CD8-positive, alpha-beta memory T cell (primary cell): ENCODE results near the gene DESI2. TPM values are rescaled to one million over a fixed set of nuclear protein-coding genes. Genes with fewer than 3 reads are reported as not detected.

Experiments used
- CTCF ChIA-PET: fragments of 350-600 bp; sonication (Branson Sonifier 250); formaldehyde crosslinking; loops from one replicate; lab custom pipeline; 2021; ENCODE audit warnings: antibody characterized with exemption; lab: Charles Lee
- POLR2A ChIA-PET: fragments of 350-600 bp; sonication (Branson Sonifier 250); formaldehyde crosslinking; loops from one replicate; lab custom pipeline; 2021; ENCODE audit warnings: antibody characterized with exemption; lab: Charles Lee
- DNase-seq, 5 donors: peaks; one replicate each; pipeline versions ENCODE4 v3.0.0 to v3.0.0-alpha.2; 2020 to 2022; ENCODE audit warnings: mixed read lengths in 1 of 5
- H3K27ac ChIP-seq: one replicate; pipeline ENCODE4 v1.7.0; 2013; ENCODE audit warnings: low read depth, mild to moderate bottlenecking, low read length, moderate library complexity
- H3K27me3 ChIP-seq: 2 replicates; pipeline ENCODE4 v1.7.0; 2013; ENCODE audit warnings: low read length, mild to moderate bottlenecking; ENCODE audit not compliant: insufficient read depth, poor library complexity, severe bottlenecking
- H3K36me3 ChIP-seq: 2 replicates; pipeline ENCODE4 v1.7.0; 2013; ENCODE audit warnings: mild to moderate bottlenecking, low read length, moderate library complexity; ENCODE audit not compliant: insufficient read depth
- H3K4me1 ChIP-seq: 2 replicates; pipeline ENCODE4 v1.7.0; 2013; ENCODE audit warnings: mild to moderate bottlenecking, low read length, moderate library complexity; ENCODE audit not compliant: insufficient read depth
- H3K4me3 ChIP-seq: 2 replicates; pipeline ENCODE4 v1.7.0; 2013; ENCODE audit warnings: mild to moderate bottlenecking, low read length
- H3K9me3 ChIP-seq: 2 replicates; pipeline ENCODE4 v1.7.0; 2013; ENCODE audit warnings: mild to moderate bottlenecking, low read length
- H3K27ac Mint-ChIP-seq, 8 donors: one replicate each; pipeline ENCODE4 v1.8.0; 2020 to 2021; ENCODE audit warnings: mixed read lengths in 8 of 8, mild to moderate bottlenecking in 6 of 8, inconsistent platforms in 3 of 8, moderate library complexity in 3 of 8
- H3K27me3 Mint-ChIP-seq, 2 donors: one replicate each; pipeline ENCODE4 v1.8.0; 2020 to 2021; ENCODE audit warnings: mixed read lengths in 2 of 2, mild to moderate bottlenecking in 1 of 2, moderate library complexity in 1 of 2
- H3K36me3 Mint-ChIP-seq, 3 donors: one replicate each; pipeline ENCODE4 v1.8.0; 2020 to 2021; ENCODE audit warnings: mixed read lengths in 3 of 3, inconsistent platforms in 1 of 3, mild to moderate bottlenecking in 1 of 3
- H3K4me1 Mint-ChIP-seq, 3 donors: one replicate each; pipeline ENCODE4 v1.8.0; 2020 to 2021; ENCODE audit warnings: mixed read lengths in 3 of 3, inconsistent platforms in 1 of 3, mild to moderate bottlenecking in 1 of 3
- H3K4me3 Mint-ChIP-seq, 7 donors: one replicate each; pipeline ENCODE4 v1.8.0; 2020 to 2021; ENCODE audit warnings: mixed read lengths in 7 of 7, mild to moderate bottlenecking in 6 of 7, moderate library complexity in 4 of 7, inconsistent platforms in 2 of 7
- H3K9me3 Mint-ChIP-seq, 5 donors: one replicate each; pipeline ENCODE4 v1.8.0; 2020 to 2022; ENCODE audit warnings: mixed read lengths in 5 of 5, mild to moderate bottlenecking in 3 of 5, moderate library complexity in 2 of 5, inconsistent platforms in 1 of 5
- polyA plus RNA-seq: library from polyadenylated mRNA; unstranded; fragments of 300-500 nt; fragmentation: Illumina TruSeq; gene quantifications from one replicate; pipeline ENCODE4 v1.2.3, GENCODE V29; 2021
- total RNA-seq, 2 experiments: library from RNA; stranded (reverse); gene quantifications; one replicate each; pipeline ENCODE4 v1.2.3, GENCODE V29; 2021

DESI2 gene
- total and polyA plus RNA-seq, 3 experiments from 2014 or later = 21.4 to 33.7 (median 32.9) TPM

GRCh38 chr1:244751271-244751895, 98.5 kb downstream of the DESI2 start:
- no peaks in the 10 kb centered on the region for H3K27me3 ChIP-seq
- no peak for DNase-seq
- H3K9me3 ChIP-seq = no peaks in the 10 kb centered on the region
- H3K4me1 Mint-ChIP-seq = no peaks in the 10 kb centered on the region
- H3K36me3 ChIP-seq = no peaks in the 10 kb centered on the region
- H3K4me3 Mint-ChIP-seq = no peak overlapping the region
- H3K36me3 Mint-ChIP-seq = no peaks in the 10 kb centered on the region
- H3K9me3 Mint-ChIP-seq = no peaks in the 10 kb centered on the region
- H3K27me3 Mint-ChIP-seq = no peaks in the 10 kb centered on the region
- H3K27ac ChIP-seq = no peak overlapping the region
- no peak overlapping the region for H3K27ac Mint-ChIP-seq
- CTCF ChIA-PET = no interaction called here
- POLR2A ChIA-PET = no interaction called here
- no peaks in the 10 kb centered on the region for H3K4me1 ChIP-seq
- no peak overlapping the region for H3K4me3 ChIP-seq

GRCh38 chr1:244755673-244756072, 102.7 kb downstream of the DESI2 start:
- no peak for DNase-seq
- no peaks in the 10 kb centered on the region for H3K9me3 ChIP-seq
- ChIA-PET CTCF (no interaction called here), POLR2A (no interaction called here)
- no peak overlapping the region for H3K4me3 ChIP-seq
- no peaks in the 10 kb centered on the region for H3K36me3 ChIP-seq
- no peak overlapping the region for H3K4me3 Mint-ChIP-seq
- H3K27me3 Mint-ChIP-seq = no peaks in the 10 kb centered on the region
- H3K4me1 ChIP-seq = no peaks in the 10 kb centered on the region
- no peaks in the 10 kb centered on the region for H3K9me3 Mint-ChIP-seq
- H3K4me1 Mint-ChIP-seq = no peaks in the 10 kb centered on the region
- no peaks in the 10 kb centered on the region for H3K27me3 ChIP-seq
- no peak overlapping the region for H3K27ac Mint-ChIP-seq
- no peaks in the 10 kb centered on the region for H3K36me3 Mint-ChIP-seq
- H3K27ac ChIP-seq = no peak overlapping the region

- Histone ChIP-seq H3K4me3 (no peak overlapping the region), H3K27ac (no peak overlapping the region), H3K36me3 (no peaks in the 10 kb centered on the region), H3K9me3 (no peaks in the 10 kb centered on the region), H3K4me1 (no peaks in the 10 kb centered on the region), H3K27me3 (no peaks in the 10 kb centered on the region)
- Mint-ChIP-seq H3K4me3 (no peak overlapping the region), H3K27me3 (no peaks in the 10 kb centered on the region), H3K9me3 (peaks cover 0 to under 1% (median 0%) of the 10 kb centered on the region in 5 donors), H3K4me1 (no peaks in the 10 kb centered on the region), H3K36me3 (no peaks in the 10 kb centered on the region), H3K27ac (peak overlapping the region in 1 of 8 donors; percentile 24)
- CTCF ChIA-PET = interaction anchor here (0.9 kb wide), 1 partner anchor 18 kb away, joined by 3 read pairs; no protein-coding TSS in a partner anchor
- DNase-seq = no peak
- POLR2A ChIA-PET = no interaction called here
Measured at GRCh38 chr1:244757091-244757939, 104.4 kb downstream of the DESI2 start.

Other genes with a start within 250 kb of the DESI2 start
- gene ADSS2, start 201.2 kb upstream of the DESI2 start, total RNA-seq = 10 to 100 TPM; 64.6 to 67.9 TPM
- 34.3 TPM for gene ADSS2, start 201.2 kb upstream of the DESI2 start, polyA plus RNA-seq
- gene CATSPERE, start 191.9 kb upstream of the DESI2 start, total RNA-seq = under 1 TPM; 0.24 to 0.68 TPM
- gene CATSPERE, start 191.9 kb upstream of the DESI2 start, polyA plus RNA-seq = 0.64 TPM
- gene COX20, start 182.5 kb downstream of the DESI2 start, total RNA-seq = 10 to 100 TPM; 35.7 to 36.2 TPM
- gene COX20, start 182.5 kb downstream of the DESI2 start, polyA plus RNA-seq = 47.0 TPM
- gene HNRNPU, start 211.4 kb downstream of the DESI2 start, total RNA-seq = 100 to 1,000 TPM; 598 to 630 TPM
- gene HNRNPU, start 211.4 kb downstream of the DESI2 start, polyA plus RNA-seq = 382 TPM